Activated CD4-positive, CD25-positive, alpha-beta regulatory T cell treated with anti-CD3 and anti-CD28 coated beads, Interleukin-2, amount 50 U/mL, for 24 hours (primary cell): ENCODE data around the gene IGSF8.
"Not testable (repeated sequence)": the region's sequence is repeated elsewhere in the genome, so short reads cannot be mapped to it uniquely, and the experiment has no call there.

ENCODE experiments used
- ATAC-seq, 2 donors: fragments of 150-1000 bp; cut with Tn5 transposase; one replicate each; pipeline ENCODE4 v1.10.0; 2021; ENCODE audit warnings: mild to moderate bottlenecking in 1 of 2, moderate library complexity in 1 of 2

IGSF8 gene

DNA sequence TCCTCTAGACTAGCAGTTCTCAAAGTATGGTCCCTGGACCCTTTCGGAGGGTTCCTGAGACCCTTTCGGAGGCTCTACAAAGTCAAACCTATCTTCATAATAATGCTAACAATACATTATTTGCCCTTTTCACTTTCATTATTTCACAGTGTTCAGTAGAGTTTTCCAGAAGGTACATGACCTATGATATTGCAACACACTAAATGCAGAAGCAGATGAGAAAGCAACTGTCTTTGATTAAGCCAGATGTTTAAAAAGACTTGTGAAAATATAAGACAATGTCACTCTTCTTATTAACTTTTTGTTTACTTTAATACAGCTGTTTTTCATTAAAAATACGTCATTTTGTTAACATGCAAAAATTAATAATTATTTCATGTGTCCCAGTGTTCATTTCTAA lies 34.3 kb downstream of the IGSF8 start:
- no peak for ATAC-seq

DNA sequence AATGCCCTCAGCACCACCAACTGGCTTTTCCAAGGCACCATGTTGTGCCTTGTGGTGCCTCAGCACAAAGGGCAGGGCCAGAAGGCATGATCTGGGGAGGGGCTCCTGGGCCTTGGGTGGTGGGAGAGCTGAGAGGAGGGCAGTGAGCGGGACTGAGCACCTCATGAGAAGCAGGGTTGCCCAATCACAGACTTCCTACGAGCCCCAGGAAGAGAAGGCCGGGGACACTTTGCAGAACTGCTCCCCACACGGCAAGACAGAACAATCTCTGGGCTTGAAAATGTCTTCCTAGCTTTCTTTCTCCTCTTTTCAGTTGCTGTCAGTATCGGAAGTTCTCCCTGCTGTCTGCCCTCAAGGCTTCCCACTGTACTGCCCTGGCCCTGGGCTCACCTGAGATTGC lies 35.2 kb downstream of the IGSF8 start:
- ATAC-seq = no peak

DNA sequence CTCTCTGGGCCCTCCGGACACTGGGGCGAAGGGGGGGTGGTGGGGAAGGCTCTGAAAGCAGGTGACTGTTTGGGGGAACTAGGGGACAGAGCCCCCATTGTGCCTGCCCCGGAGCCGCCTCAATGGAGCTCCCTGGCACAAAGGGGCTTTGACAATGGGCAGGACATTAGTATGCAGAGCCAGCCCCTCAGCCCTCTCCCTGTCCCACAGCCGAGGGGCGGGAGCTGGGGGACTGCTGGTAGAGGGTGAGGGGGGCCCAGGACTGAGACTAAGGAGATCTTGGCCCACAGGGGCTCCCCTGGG lies 36.2 kb downstream of the IGSF8 start:
- ATAC-seq = no peak

DNA sequence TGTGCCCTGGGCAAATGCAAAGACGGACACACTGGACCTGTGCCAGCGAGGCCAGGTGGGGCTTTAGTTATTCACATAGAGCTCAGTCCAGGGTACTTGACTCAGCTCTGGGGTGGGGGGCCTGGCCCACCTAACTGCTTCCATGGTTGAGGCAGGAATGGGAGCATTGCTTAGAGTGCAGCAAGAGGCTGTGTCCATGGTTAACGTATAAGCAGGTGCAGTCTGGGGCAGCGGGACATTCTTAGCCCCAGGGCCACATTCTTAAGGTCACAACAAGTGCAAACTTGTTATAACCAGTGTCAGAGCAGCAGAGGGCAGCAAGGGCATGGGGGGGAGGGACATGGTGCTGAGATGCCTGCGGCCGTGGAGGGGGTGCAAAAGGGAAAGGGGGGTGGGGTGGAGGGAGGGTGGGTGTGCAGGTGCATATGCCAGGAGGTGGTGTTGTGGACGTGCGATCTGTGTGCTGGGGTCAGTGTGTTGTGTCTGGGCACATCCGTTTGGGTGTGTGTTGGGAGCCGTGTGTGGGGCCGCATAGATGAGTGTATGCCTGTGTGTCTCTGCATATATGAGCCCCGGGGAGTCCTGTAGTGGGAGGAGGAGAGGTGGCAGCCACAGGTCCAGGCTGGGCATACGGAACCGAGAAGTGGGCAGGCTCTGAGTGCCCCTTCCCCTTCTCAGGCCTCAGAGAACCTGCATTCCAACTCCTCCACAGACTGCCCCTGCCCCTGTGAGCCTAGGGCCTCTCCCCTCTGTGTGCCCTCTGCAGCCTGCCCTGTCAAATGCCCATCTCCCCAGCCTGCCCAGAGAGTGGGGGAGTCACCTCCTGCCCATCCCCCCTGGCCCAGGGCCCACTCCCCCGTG lies 36.8 kb downstream of the IGSF8 start:
- ATAC-seq = no peak

DNA sequence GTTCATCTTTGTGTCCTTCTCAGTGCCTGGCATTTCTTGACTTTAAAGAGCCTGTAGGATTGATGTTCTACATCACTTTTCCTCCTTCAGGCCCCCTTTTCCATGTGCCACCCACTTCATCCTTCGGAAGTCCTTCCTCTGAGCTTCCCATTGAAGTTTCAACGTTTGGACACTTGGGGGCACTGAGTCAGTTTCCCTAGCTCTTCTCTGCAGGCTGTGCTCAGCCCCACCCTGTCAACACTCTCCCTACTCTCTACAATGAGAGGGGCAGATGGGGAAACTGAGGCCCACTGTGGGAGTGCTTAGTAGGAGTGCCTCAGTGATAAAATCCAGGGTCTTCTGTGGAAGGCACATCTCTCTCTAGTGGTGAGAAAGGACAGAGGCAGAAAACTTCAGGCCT lies 40.3 kb downstream of the IGSF8 start:
- ATAC-seq = no peak

DNA sequence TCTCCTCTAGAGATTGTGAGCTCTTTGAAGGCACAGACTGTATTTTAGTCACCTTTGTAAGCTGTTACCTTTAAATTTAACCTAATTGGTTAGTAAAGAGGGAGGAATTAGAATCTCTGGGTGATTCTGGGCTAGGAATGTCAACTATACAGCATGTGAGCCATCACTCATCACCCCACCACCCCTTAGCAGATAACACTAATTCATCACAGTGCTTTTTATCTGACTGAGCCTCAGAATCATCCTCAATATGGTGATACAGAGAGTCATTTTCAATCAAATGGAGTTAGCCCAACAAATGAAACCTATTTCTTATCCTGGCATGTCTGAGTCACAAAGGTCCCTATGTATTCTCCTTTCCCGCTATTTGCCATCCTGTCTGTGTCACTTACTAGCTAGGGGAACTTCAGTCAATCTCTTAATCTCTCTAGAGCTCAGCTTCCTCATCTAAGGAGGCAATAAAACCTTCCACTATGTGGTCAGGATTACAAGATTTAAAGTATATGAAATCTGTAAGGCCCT lies 41.7 kb downstream of the IGSF8 start:
- ATAC-seq = no peak

DNA sequence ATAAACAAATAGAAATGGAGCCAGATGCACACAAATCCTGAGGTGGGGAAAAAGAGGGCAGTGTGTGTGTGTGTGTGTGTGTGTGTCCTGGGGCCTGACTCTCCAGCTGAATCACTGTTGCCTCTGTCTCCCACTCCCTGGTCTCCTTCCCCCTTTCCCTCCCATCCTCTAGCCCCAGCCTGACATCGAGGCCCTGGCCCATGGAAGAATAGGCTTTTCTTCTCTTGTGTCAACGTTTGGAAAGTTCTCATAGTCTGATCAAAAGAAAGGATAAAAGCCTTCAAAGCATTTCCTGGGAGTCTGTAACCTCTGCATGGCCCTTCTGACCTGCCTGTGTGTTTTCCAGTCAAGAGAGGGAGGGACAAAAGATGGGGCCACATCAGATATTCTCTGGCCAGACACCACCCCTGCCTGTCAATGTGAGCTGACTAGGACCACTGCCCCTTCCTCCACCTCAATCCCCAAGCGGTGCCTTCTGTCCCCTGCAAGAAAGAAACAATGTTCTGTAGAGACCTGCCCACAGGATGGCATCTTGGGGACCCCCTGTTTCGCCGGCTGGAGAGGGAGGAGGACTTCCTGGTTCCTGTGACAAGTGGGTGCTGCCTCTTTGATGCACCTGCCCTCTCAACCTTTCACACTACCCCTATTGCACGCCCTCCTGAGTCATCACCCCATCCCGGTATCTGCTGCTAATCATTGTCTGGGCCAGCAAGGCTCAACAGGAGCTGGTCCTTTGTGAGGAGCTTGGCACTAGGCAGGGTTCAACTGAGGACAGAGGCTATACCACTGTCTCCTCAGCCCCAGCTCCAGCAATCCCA lies 44.7 kb downstream of the IGSF8 start:
- ATAC-seq = no peak

DNA sequence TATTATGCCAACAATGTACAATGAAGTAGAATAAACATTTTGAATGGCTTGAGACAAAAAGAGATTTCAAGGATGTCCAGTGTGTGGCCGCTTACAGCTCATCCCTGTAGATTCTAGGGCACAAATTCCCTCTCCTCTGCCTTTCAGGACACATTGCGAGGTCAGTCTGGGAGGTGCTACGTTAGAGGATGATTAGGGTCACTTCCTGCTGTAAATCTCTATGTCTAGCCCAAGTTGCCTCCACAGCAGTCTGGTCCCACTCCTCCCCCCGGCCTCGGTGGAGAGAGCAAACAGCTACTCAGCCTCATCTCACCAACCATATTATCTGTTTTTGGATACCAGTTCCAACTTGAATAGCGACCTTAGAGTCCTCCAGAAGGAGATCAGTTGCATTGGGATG lies 45.5 kb downstream of the IGSF8 start:
- no peak for ATAC-seq

DNA sequence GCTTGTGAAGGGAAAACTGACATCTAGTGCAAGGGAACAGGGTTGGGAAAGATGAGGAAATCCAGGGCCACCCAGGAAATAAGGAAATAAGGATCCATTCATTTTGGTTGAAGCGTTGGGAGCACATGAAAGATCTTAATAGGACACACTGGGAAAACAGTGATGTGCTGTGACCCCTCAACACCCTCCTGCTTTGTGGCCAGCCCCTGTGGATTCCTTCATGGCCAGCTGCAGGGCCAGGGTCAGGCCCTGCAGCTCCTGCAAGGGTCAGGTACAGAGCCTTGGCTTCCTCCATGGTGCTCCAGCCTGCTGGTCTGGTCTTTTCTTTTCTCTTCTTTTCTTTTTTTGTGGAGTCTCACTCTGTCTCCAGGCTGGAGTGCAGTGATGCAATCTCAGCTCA lies 47.8 kb downstream of the IGSF8 start:
- ATAC-seq = no peak

DNA sequence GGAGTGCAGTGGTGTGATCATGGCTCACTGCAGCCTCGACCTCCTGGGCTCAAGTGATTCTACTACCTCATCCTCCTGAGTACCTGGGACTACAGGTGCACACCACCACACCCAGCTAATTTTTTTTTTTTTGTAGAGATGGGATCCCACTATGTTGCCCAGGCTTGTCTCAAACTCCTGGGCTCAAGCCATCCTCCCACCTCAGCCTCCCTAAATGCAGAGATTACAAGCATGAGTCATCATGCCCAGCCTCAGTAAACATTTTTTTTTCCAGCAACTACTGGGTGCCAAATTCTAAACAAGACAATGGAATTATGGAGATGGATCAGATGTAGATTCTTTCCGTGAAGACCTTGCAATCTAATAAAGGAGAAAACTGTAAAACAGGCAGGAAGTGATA lies 48.2 kb downstream of the IGSF8 start:
- ATAC-seq = not testable (repeated sequence)

DNA sequence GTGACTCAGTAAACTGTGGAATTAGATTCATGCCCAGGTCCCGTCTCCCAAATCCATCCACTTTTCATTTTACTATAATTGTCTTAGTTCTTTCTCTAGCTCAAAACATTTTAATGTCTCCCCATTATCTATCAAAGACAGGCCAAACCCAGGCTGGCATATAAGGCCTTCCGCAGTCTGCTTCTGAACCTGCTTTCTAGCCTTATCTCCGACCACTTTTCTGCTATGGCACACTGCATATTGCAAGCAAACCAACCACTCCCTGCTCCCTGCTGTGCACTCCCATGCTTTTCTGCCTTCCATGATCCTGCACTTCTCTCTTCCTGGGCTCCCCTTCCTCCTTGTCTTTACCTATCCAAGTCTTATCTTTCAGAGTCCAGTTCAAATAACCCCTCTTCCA lies 49.3 kb downstream of the IGSF8 start:
- ATAC-seq = no peak

DNA sequence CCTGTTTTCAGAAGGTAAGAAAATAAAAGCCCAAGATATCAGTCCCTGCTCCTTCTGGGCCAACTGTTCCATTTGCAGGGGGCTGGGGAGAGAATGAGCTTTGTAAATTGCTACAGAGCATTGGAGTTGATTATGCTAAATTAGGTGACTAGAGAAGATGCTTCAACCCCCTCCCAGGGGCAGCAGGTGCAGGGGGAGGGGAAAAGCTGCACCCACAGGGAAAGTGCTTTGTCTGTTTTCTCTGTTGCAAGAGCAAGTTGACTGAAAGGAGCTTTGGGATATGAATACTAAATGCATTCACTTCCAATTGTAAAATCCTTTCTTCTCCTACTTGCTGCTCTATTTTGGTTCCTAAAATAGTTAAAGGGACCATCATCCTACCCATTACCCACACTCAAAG lies 50.1 kb downstream of the IGSF8 start:
- no peak for ATAC-seq

DNA sequence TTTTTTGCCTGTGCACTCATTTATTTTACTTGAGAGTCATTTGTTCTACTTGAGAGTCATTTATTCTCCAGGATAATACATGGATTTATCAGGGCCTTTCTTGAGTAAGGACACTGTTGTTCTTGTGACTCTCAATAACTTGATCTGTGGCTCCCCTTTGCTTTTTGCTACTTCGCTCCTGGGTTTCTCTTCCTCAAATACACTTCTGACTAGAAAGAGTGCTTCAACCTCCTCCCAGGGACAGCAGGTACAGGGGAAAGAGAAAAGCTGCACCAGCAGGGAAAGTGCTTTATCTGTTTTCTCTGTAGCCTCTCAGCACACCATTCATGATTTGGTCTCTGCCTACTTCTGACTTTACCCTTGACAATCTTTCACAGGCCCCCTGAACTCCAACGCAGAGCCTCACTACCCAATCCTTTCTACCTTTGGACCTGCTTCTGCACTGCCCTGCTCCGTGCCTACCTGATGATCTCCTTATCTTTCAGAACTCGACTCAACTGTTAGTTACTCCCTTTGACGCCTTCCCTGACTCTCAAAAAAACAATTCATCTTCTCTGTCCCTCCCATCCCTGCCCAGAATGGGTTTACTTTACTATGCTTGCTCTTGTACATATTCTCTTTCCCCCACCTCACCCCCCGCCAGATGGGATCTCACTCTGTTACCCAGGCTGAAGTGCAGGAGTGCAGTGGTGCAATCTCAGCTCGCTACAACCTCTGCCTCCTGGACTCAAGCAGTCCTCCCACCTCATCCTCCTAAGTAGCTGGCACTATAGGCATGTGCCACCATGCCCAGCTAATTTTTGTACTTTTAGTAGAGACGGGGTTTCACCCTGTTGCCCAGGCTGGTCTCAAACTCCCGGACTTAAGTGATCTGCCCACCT lies 51.1 kb downstream of the IGSF8 start:
- ATAC-seq = no peak

DNA sequence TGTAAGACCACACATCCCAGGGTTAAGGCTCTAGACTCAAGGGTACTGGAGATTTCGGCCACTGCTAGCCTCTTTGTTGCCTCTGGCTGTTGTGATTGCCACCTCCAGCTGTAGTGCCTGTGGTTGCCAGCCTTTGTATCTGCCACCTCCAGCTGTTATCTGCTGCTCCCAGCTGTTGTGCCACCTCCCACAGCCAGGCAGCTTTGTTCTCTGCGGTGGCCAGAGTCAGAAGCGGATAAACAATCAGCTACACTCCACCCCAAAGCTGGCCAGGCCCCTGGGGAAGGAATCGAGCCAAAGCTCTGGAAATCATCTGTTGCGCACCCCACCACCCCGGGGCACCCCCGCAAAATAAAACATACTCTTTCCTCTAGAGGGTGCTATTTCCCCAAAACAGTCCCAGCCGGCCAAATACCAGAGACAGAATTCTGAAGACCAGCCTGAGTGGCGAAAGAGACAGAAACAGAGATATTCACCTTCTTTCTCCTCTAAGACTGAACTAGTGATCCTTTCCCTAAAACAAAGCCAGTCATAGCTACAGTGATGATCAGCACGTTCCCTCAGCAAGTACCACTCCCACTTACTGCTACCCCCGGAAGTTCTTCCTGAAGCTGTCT lies 51.8 kb downstream of the IGSF8 start:
- ATAC-seq = peak; percentile 56

DNA sequence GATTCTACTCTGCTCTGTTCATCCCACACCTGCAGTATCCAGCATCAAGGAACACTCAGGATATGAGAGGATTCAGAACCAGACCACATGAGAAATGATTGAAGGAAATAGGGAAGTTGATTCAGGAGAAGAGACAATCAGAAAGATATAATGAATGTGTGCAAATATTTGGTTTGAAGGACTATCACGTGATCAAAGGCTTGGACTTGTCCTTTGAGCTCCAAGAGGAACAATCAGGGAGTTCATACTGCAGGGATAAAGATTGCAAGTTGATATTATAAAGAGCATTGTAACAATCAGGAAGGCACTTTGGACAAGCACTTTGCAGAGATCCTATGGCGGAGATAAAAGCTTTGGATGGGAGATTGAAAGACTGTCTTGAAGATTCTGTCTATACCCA lies 52.8 kb downstream of the IGSF8 start:
- ATAC-seq = no peak

DNA sequence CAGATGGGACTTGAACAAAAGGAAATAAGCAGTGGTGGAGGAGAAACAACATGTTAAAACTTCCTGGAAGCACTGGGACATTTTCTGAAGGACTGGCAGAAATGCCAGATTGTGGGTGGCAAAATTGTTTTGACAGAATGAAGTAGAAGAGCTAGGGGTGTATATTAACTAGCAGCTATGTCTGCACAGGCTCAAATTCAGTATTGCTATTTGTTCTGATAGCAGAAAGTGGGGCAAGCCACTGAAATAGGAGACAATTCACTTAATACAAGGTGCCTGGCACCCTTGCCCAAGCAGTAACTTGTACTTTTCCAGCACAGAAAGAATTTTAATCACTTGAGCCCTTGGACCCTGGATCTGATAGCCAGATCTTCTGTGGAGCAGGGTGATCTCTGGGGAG lies 54.9 kb downstream of the IGSF8 start:
- ATAC-seq = no peak
